ENCODE results near the gene BAZ2B. TPM values are rescaled to one million over a fixed set of nuclear protein-coding genes. Genes with fewer than 3 reads are reported as not detected.

The BAZ2B gene
- total and polyA plus RNA-seq, 2 experiments from 2014 or later, result 51.7 to 62.9 TPM

GRCh38 chr2:159307942-159308341 lies 308.4 kb downstream of the BAZ2B start:
- H3K4me1 ChIP-seq (ENCODE audit: insufficient read depth), result no peaks in the 10 kb centered on the region
- H4K20me1 ChIP-seq (replicated peaks; ENCODE audit: insufficient read depth), result no peaks in the 10 kb centered on the region
- no peaks in the 10 kb centered on the region for H3K27me3 ChIP-seq (ENCODE audit: insufficient read depth)
- no peak overlapping the region for H3K4me3 Mint-ChIP-seq
- no peaks in the 10 kb centered on the region; the same call in 1 of the 2 replicates for H3K9me2 ChIP-seq (ENCODE audit: insufficient read depth)
- H3K27me3 Mint-ChIP-seq (ENCODE audit: insufficient read depth, low read depth, poor library complexity), result peaks cover 2% of the 10 kb centered on the region
- no peak overlapping the region for H3K27ac ChIP-seq (ENCODE audit: low read depth)
- H2AFZ ChIP-seq, result no peak overlapping the region
- no peak overlapping the region for H3K27ac Mint-ChIP-seq
- no peaks in the 10 kb centered on the region for H3K36me3 Mint-ChIP-seq (ENCODE audit: low read depth)
- TF ChIP-seq EZH2 (IDR thresholded peaks at IDR 0.05; ENCODE audit: low read depth, unreplicated experiment) (no peak), ZNF114 (CRISPR knock-in tag; IDR thresholded peaks at IDR 0.05) (no peak), ZNF462 (CRISPR knock-in tag; IDR thresholded peaks at IDR 0.05) (no peak), REST (IDR thresholded peaks at IDR 0.05; ENCODE audit: unreplicated experiment) (no peak), JUNB (IDR thresholded peaks at IDR 0.05; ENCODE audit: unreplicated experiment) (no peak), NANOG (IDR thresholded peaks at IDR 0.05; ENCODE audit: borderline replicate concordance) (no peak), EZH2phosphoT487 (IDR thresholded peaks at IDR 0.05; ENCODE audit: unreplicated experiment) (no peak)
- H3K9me3 Mint-ChIP-seq, result no peaks in the 10 kb centered on the region
- no peak overlapping the region for H3K4me3 ChIP-seq
- H3K36me3 ChIP-seq (ENCODE audit: insufficient read depth), result no peaks in the 10 kb centered on the region
- H3K79me2 ChIP-seq (replicated peaks; ENCODE audit: insufficient read depth), result no peaks in the 10 kb centered on the region
- no peaks in the 10 kb centered on the region for H3F3A ChIP-seq (replicated peaks; ENCODE audit: low read depth)
- DNase-seq (ENCODE audit: low spot score), result no peak
- no peak for ATAC-seq
- no peaks in the 10 kb centered on the region for H3K4me1 Mint-ChIP-seq
- H3K4me2 ChIP-seq, result no peak overlapping the region

All from GM23338 (cell line).